HG02852 (cell line): ENCODE results near the gene COL16A1.

ENCODE experiments used
- ATAC-seq: cut with Tn5 transposase; IDR thresholded peaks from one replicate; pipeline ENCODE4 v1.9.1; 2021; ENCODE audit warnings: mild to moderate bottlenecking, moderate library complexity; ENCODE audit not compliant: unreplicated experiment

Gene COL16A1

GRCh38 chr1:31733389-31734219 lies 29.8 kb upstream of the COL16A1 start:
- no peak for ATAC-seq

GRCh38 chr1:31732751-31733289 lies 29.0 kb upstream of the COL16A1 start:
- ATAC-seq = no peak

DNA sequence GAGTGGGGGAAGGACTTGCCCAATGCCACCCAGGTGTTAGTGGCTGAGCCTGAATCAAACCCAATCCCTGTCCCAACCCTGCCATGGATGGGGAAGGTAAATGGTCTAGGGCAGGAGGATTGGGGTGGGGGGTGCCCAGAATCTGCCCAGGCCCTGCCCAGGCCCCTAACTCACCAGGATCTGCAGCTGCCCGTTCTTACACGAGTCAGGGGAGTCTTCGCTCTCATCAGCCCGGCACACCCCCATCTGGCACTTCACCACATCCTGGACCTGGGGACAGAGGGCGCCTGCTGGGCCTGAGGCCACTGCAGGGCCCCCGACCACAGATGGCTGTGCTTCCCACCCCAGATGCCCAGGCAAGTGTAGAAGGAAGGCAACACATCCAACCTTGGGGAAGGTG lies 28.5 kb upstream of the COL16A1 start:
- no peak for ATAC-seq

GRCh38 chr1:31731049-31731565 lies 27.3 kb upstream of the COL16A1 start:
- no peak for ATAC-seq

GRCh38 chr1:31730336-31731048 lies 26.7 kb upstream of the COL16A1 start:
- no peak for ATAC-seq

DNA sequence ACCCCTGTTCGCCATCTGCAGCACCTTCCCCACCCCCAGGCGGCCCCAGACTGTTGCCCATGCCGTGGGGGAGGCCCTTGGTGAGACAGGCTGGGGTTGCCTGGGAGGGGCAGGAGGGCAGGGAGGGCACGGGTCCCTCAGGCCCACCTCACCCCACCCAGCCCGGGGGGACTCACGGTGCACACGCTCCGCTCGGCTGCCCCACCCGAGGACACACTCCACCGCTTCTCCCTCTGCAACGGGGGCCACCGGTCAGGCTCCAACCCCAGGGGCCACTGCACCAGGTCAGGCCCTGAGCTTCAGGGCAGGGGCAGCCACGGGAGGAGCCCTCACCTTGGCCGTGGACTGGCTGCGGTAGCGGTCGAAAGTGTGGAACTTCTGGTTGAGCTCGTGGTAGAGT lies 24.0 kb upstream of the COL16A1 start:
- no peak for ATAC-seq

- ATAC-seq = no peak
These were observed 23.4 kb upstream of the COL16A1 start for GRCh38 chr1:31727195-31727594.

DNA sequence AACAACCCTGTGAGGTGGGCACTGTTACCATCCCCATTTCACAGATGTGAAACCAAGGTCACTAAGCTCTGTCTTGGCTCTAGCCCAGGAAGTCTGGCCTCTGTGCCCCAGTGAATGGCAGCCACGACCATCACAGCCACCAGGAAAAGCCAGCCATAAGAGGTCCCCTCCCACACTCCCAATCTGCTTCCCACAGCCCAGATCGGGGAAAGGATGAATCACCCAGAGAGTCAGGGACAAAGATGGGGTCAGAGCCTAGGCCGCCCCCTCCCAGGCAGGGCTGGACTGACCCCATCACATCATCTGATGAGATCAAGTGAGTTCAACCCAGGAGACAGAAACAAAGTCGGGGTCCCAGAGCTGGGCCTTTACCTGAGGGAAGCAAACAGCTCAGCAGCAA lies 22.9 kb upstream of the COL16A1 start:
- no peak for ATAC-seq

GRCh38 chr1:31725777-31726535 lies 22.1 kb upstream of the COL16A1 start:
- no peak for ATAC-seq

GRCh38 chr1:31725134-31725533 lies 21.3 kb upstream of the COL16A1 start:
- no peak for ATAC-seq

- no peak for ATAC-seq
These were observed 20.1 kb upstream of the COL16A1 start for GRCh38 chr1:31723828-31724359.

DNA sequence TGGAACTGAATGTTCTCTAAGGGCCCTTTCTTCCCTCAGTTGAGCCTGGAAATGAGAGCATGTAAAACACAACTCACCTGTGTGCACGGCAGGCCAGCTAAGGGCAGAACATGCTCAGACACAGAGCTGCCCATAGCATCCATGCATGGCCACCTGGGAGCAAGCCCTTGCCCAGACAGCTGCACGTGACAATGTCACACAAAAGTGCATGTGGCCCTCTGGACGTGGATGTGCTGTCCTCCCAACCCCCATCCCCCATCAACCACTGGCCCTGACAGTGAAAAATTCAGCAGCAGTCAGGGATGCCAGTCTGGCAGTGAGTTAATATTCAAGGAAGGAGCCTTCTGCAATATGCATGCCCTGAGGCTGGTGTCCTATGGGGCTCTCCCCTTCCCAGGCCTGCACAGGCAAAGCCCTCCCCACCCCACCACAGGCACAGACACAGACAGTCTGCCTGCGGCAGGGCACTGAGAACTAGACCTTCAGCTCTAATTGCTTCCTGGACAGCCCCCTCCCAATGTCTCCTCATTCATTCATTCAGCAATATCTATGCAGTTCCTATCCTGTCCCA lies 14.6 kb upstream of the COL16A1 start:
- ATAC-seq = no peak

- ATAC-seq = no peak
These were observed 13.5 kb upstream of the COL16A1 start for GRCh38 chr1:31717341-31717740.

GRCh38 chr1:31715873-31716220 lies 12.0 kb upstream of the COL16A1 start:
- ATAC-seq = no peak

GRCh38 chr1:31715087-31715872 lies 11.5 kb upstream of the COL16A1 start:
- ATAC-seq = peak; percentile 62

- no peak for ATAC-seq
These were observed 10.7 kb upstream of the COL16A1 start for GRCh38 chr1:31714442-31715086.

DNA sequence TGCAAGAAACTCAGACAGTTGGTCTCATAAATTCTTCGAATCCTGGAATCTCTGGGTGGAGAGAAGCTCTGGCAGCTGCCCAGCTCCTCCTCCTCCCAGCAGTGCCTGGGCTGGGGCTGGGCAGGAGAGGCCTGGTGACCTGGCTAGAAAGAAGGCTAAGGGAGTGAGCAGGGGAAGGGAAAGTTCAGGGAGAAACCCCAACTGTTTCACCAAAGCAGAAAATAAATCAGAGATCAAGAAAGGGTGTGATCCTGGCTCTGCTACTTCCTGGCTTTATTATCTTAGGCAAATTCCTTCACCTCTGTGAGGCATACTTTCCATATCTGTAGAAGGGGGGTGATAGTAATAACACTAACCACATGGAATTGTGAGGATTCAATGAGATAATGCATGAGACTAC lies 8.8 kb upstream of the COL16A1 start:
- ATAC-seq = no peak

- ATAC-seq = no peak
These were observed 8.3 kb upstream of the COL16A1 start for GRCh38 chr1:31712068-31712467.

GRCh38 chr1:31708324-31708723 lies 4.5 kb upstream of the COL16A1 start:
- ATAC-seq = no peak
